HFFc6 (cell line): ENCODE measurements around the gene CHRDL1. TPM values are rescaled to one million over a fixed set of nuclear protein-coding genes. Genes with fewer than 3 reads are reported as not detected.

Experiments used
- DNase-seq: peaks from one replicate; pipeline ENCODE4 v3.0.0-alpha.2; 2018
- H3K27ac Mint-ChIP-seq: 2 replicates; pipeline ENCODE4 v1.8.0; 2020; ENCODE audit warnings: mild to moderate bottlenecking, mixed read lengths
- H3K27me3 Mint-ChIP-seq: 2 replicates; pipeline ENCODE4 v1.8.0; 2021; ENCODE audit warnings: mild to moderate bottlenecking, moderate library complexity, mixed read lengths; ENCODE audit not compliant: insufficient read depth
- H3K36me3 Mint-ChIP-seq: 2 replicates; pipeline ENCODE4 v1.8.0; 2021; ENCODE audit warnings: low read depth, mixed read lengths
- H3K4me1 Mint-ChIP-seq: 2 replicates; pipeline ENCODE4 v1.8.0; 2020; ENCODE audit warnings: low read depth, mixed read lengths
- H3K4me3 Mint-ChIP-seq: 2 replicates; pipeline ENCODE4 v1.8.0; 2020; ENCODE audit warnings: mild to moderate bottlenecking, moderate library complexity, mixed read lengths
- H3K9me3 Mint-ChIP-seq: 2 replicates; pipeline ENCODE4 v1.8.0; 2020; ENCODE audit warnings: mild to moderate bottlenecking, mixed read lengths
- CTCF ChIP-seq: fragments of 200-600 bp; sonication (generic); IDR thresholded peaks from 2 replicates; pipeline ENCODE4 v1.5.0; 2021; ENCODE audit warnings: antibody characterized with exemption, mild to moderate bottlenecking
- total RNA-seq, 6 experiments: library from RNA; stranded (reverse); fragmentation: NEBNext Ultra II Directional; extraction: Animal tissue kit (Norgen Biotek cat#: 25700); gene quantifications; 2 replicates in 1 of 6; 3 replicates in 5 of 6; pipeline ENCODE4 v1.2.3, GENCODE V29; 2021

CHRDL1 gene
- total RNA-seq, 6 experiments from 2014 or later, result 0.47 to 3.0 (median 2.3) TPM

GRCh38 chrX:110806145-110806544 lies 10.5 kb upstream of the CHRDL1 start:
- Mint-ChIP-seq H3K4me3 (no peak overlapping the region), H3K36me3 (no peaks in the 10 kb centered on the region), H3K9me3 (no peaks in the 10 kb centered on the region), H3K27me3 (no peaks in the 10 kb centered on the region), H3K4me1 (peaks cover 31% of the 10 kb centered on the region), H3K27ac (no peak overlapping the region)
- DNase-seq, result peak; percentile 66
- TF ChIP-seq CTCF, result no peak

GRCh38 chrX:110805303-110805702 lies 9.7 kb upstream of the CHRDL1 start:
- Mint-ChIP-seq H3K4me1 (peaks cover 31% of the 10 kb centered on the region), H3K27ac (no peak overlapping the region), H3K27me3 (no peaks in the 10 kb centered on the region), H3K4me3 (no peak overlapping the region), H3K36me3 (no peaks in the 10 kb centered on the region), H3K9me3 (no peaks in the 10 kb centered on the region)
- DNase-seq, result no peak
- TF ChIP-seq CTCF, result no peak

- no peaks in the 10 kb centered on the region for H3K36me3 Mint-ChIP-seq
- DNase-seq, result no peak
- no peaks in the 10 kb centered on the region for H3K27me3 Mint-ChIP-seq
- no peak overlapping the region for H3K4me3 Mint-ChIP-seq
- no peaks in the 10 kb centered on the region for H3K9me3 Mint-ChIP-seq
- H3K27ac Mint-ChIP-seq, result no peak overlapping the region
- TF ChIP-seq CTCF, result no peak
- peaks cover 31% of the 10 kb centered on the region for H3K4me1 Mint-ChIP-seq
Observed at GRCh38 chrX:110804446-110804845, 8.8 kb upstream of the CHRDL1 start.

- H3K36me3 Mint-ChIP-seq, result no peaks in the 10 kb centered on the region
- no peaks in the 10 kb centered on the region for H3K9me3 Mint-ChIP-seq
- H3K4me3 Mint-ChIP-seq, result no peak overlapping the region
- peaks cover 31% of the 10 kb centered on the region for H3K4me1 Mint-ChIP-seq
- no peak for TF ChIP-seq CTCF
- no peak overlapping the region for H3K27ac Mint-ChIP-seq
- no peaks in the 10 kb centered on the region for H3K27me3 Mint-ChIP-seq
- DNase-seq, result no peak
Observed at GRCh38 chrX:110803506-110803905, 7.9 kb upstream of the CHRDL1 start.

- no peak for DNase-seq
- H3K27me3 Mint-ChIP-seq, result no peaks in the 10 kb centered on the region
- no peak for TF ChIP-seq CTCF
- peak overlapping the region; percentile 82 for H3K4me3 Mint-ChIP-seq
- no peaks in the 10 kb centered on the region for H3K9me3 Mint-ChIP-seq
- H3K27ac Mint-ChIP-seq, result no peak overlapping the region
- H3K4me1 Mint-ChIP-seq, result peaks cover 6% of the 10 kb centered on the region; the same call in 1 of the 2 replicates
- H3K36me3 Mint-ChIP-seq, result no peaks in the 10 kb centered on the region
Observed at GRCh38 chrX:110796407-110796697, 735 bp upstream of the CHRDL1 start.

GRCh38 chrX:110794601-110795000 lies 1.0 kb downstream of the CHRDL1 start:
- no peak overlapping the region for H3K27ac Mint-ChIP-seq
- no peaks in the 10 kb centered on the region for H3K27me3 Mint-ChIP-seq
- no peak overlapping the region for H3K4me3 Mint-ChIP-seq
- no peak for DNase-seq
- TF ChIP-seq CTCF, result no peak
- no peaks in the 10 kb centered on the region for H3K9me3 Mint-ChIP-seq
- peaks cover 6% of the 10 kb centered on the region; the same call in 1 of the 2 replicates for H3K4me1 Mint-ChIP-seq
- H3K36me3 Mint-ChIP-seq, result no peaks in the 10 kb centered on the region
